GM18502 (cell line): ENCODE results near the gene CHD9.
A peak's percentile ranks its signal among the peaks of the same experiment; 100 is the strongest.

Experiments used
- ATAC-seq: cut with Tn5 transposase; IDR thresholded peaks from one replicate; pipeline ENCODE4 v1.9.1; 2021; ENCODE audit warnings: mild to moderate bottlenecking; ENCODE audit not compliant: unreplicated experiment, poor library complexity

Gene CHD9

GRCh38 chr16:53123747-53124146 lies 69.0 kb downstream of the CHD9 start:
- ATAC-seq = no peak

- no peak for ATAC-seq
Measured at GRCh38 chr16:53126390-53126789, 71.6 kb downstream of the CHD9 start.

- ATAC-seq = no peak
Measured at GRCh38 chr16:53129281-53130158, 74.7 kb downstream of the CHD9 start.

- peak; percentile 83 for ATAC-seq
Measured at GRCh38 chr16:53130159-53131049, 75.6 kb downstream of the CHD9 start.

- ATAC-seq = peak; percentile 1
Measured at GRCh38 chr16:53131050-53131362, 76.2 kb downstream of the CHD9 start.

- peak; percentile 20 for ATAC-seq
Measured at GRCh38 chr16:53131363-53132071, 76.7 kb downstream of the CHD9 start.

GRCh38 chr16:53132406-53132805 lies 77.6 kb downstream of the CHD9 start:
- ATAC-seq = no peak

- ATAC-seq = no peak
Measured at GRCh38 chr16:53135329-53135728, 80.5 kb downstream of the CHD9 start.

- no peak for ATAC-seq
Measured at GRCh38 chr16:53142823-53143568, 88.2 kb downstream of the CHD9 start.

GRCh38 chr16:53147500-53148065 lies 92.8 kb downstream of the CHD9 start:
- ATAC-seq = no peak

GRCh38 chr16:53150769-53151168 lies 96.0 kb downstream of the CHD9 start:
- no peak for ATAC-seq

- no peak for ATAC-seq
Measured at GRCh38 chr16:53152329-53152728, 97.5 kb downstream of the CHD9 start.

GRCh38 chr16:53153130-53153529 lies 98.3 kb downstream of the CHD9 start:
- ATAC-seq = no peak

GRCh38 chr16:53154513-53154912 lies 99.7 kb downstream of the CHD9 start:
- ATAC-seq = no peak

- no peak for ATAC-seq
Measured at GRCh38 chr16:53156516-53156915, 101.7 kb downstream of the CHD9 start.

- ATAC-seq = peak; percentile 65
Measured at GRCh38 chr16:53159781-53160436, 105.1 kb downstream of the CHD9 start.

GRCh38 chr16:53166099-53166498 lies 111.3 kb downstream of the CHD9 start:
- ATAC-seq = no peak

- ATAC-seq = no peak
Measured at GRCh38 chr16:53168744-53169143, 114.0 kb downstream of the CHD9 start.

GRCh38 chr16:53172517-53172916 lies 117.7 kb downstream of the CHD9 start:
- no peak for ATAC-seq
